Breast epithelium (tissue), 3 donors: ENCODE measurements around the gene MOGAT1.

Experiments used
- POLR2A ChIP-seq: fragments of 450-650 bp; IDR thresholded peaks from one replicate; pipeline ENCODE4 v1.6.1; 2016; ENCODE audit warnings: antibody characterized with exemption, mild to moderate bottlenecking, moderate library complexity
- TF ChIP-seq, protein P1 (sequence below), 3 donors: fragments of 450-650 bp; IDR thresholded peaks; one replicate each; pipeline ENCODE4 v1.5.1; 2016 to 2017; ENCODE audit warnings: antibody characterized with exemption in 3 of 3, mild to moderate bottlenecking in 3 of 3, moderate library complexity in 3 of 3

- TF ChIP-seq, protein P1, sequence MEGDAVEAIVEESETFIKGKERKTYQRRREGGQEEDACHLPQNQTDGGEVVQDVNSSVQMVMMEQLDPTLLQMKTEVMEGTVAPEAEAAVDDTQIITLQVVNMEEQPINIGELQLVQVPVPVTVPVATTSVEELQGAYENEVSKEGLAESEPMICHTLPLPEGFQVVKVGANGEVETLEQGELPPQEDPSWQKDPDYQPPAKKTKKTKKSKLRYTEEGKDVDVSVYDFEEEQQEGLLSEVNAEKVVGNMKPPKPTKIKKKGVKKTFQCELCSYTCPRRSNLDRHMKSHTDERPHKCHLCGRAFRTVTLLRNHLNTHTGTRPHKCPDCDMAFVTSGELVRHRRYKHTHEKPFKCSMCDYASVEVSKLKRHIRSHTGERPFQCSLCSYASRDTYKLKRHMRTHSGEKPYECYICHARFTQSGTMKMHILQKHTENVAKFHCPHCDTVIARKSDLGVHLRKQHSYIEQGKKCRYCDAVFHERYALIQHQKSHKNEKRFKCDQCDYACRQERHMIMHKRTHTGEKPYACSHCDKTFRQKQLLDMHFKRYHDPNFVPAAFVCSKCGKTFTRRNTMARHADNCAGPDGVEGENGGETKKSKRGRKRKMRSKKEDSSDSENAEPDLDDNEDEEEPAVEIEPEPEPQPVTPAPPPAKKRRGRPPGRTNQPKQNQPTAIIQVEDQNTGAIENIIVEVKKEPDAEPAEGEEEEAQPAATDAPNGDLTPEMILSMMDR (IDR thresholded peaks at IDR 0.05), result no peak
- TF ChIP-seq POLR2A, result no peak
Measured at GRCh38 chr2:222663479-222663878, 8.0 kb upstream of the MOGAT1 start.
